ENCODE measurements around the gene PLAAT3.
"Not testable (repeated sequence)": the region's sequence is repeated elsewhere in the genome, so short reads cannot be mapped to it uniquely, and the experiment has no call there.

Gene PLAAT3

DNA sequence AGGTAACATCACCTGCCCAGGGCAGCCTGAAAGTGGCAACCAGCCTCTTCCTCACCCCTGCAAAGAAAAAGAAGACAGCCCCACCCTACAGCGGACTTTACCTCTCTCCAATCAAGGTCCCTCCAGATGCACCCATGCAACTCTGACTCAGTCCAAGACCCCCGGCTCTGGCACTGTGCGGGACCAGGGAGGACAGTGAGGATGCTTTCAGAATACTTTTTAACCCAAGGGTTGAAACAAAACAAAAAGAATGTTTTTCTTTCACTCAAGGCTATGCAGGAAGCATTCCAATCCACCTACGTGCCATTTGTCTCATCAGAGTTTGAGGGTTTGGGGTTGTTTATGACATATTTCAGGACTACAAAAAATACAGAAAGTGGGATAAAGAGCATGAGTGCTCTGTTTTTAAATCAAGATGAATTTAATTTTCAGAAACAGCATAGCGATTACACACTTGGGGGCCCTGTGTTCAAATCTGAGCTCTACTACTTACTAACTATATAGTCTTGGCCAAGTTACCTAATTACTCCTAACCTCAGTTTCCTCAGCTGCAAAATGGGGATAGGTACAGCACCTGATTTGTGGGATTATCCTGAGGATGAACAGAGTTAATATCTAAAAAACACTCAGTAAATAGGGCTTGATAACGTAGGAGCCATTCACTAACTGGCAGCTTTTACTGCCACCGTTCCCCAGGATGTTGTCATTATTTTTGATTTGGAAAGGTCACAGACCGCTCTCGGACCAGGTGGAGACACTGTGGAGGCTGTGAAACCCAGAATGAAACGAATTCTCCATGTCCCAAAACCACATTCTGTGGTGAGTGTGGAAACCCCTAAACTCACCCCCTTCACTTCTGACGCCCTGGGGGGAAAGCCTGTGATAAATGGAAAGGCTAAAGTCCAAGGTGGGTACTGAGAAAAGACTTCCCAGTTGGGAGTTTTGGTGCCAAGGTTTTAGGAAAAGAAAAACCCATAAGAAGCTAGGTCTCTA is 5.6 kb downstream of the PLAAT3 start:
- peak; percentile 88 for DNase-seq

DNA sequence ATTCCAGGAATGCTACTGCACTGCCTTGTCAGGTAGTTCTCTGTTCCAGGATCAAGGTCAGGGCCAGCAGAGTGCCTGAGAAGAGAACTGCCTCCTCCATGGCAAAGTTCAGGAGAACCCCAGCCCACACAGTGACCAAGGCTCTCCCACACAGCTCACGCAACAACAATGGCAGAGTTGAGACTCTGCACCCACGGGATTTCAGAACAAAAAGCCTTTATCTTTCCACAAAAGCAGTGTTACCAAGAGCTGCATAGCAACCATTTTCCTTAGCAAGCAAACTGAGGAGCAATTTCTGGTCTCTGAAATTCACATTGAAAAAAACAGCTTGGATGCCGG is 11.1 kb downstream of the PLAAT3 start:
- no peak for DNase-seq

DNA sequence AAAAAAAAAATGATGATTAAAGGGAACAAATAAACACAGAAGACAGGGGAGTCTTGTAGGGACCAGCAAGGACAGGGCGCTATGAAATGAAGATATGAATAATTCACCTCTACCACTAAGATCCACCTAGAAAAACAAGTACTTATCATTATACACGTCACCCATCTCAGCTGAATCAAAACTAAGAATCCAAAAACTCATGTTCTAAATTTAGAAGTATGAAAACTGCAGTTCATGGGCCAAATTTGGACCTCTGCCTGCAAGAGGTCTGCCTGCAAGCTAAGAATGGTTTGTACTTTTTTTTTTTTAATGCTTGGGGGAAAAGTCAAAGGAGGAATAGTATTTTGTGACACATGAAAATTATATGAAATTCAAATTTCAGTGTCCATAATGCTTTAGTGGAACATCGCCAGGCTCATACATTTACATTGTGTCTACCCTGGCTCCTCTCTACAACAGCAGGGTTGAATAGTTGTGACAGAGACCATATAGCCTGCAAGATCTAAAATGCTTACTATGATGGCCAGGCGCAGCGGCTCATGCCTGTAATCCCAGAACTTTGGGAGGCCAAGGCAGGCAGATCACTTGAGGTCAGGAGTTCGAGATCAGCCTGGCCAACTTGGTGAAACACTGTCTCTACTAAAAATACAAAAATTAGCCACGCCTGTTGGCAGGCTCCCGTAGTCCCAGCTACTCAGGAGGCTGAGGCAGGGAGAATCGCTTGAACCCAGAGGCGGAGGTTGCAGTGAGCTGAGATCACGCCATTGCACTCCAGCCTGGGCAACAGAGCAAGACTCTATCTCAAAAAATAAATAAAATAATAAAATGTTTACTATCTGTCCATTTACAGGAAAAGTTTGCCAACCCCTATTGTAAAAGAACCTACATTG is 11.7 kb downstream of the PLAAT3 start:
- not testable (repeated sequence) for DNase-seq

DNA sequence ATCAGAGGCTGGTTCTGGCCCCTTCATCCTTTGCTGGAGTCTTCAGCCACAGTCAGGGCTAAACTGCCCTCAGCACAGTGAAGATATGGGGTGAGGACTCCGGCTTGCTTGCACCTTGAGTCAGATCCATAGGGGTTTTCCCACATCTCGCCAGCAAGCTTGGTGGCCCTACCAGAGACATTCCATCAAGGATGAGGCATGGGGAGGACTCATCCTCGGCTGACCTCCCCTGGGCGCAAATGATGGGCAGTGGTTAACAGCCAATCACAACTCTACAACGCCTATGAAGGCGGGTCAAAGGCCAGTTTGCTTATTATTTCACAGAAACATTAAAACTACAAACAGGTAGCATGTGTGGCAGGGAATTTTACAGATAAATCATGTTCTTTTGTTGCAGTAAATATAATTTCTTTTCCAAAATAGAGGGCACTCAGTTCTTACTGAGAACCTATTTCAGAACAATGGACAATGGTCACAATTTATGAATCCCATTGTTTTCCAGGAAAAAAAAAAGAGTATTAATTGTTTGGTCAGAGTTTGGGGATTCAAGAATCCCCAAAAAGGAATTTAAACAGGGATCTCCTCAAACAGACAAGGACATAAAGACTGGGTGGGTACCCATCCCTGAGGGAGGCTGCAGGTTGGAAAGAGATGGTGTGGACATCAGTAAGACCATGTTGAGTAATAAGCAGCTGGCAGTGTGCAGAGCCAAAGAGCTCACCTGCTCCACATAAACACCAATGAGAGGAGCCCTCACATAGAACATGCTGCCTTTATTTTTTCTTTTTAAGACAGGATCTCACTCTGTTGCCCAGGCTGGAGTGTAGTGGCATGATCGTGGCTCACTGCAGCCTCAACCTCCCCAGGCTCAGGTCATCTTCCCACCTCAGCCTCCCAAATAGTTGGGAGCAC is 14.8 kb downstream of the PLAAT3 start:
- peak; percentile 98 for DNase-seq

DNA sequence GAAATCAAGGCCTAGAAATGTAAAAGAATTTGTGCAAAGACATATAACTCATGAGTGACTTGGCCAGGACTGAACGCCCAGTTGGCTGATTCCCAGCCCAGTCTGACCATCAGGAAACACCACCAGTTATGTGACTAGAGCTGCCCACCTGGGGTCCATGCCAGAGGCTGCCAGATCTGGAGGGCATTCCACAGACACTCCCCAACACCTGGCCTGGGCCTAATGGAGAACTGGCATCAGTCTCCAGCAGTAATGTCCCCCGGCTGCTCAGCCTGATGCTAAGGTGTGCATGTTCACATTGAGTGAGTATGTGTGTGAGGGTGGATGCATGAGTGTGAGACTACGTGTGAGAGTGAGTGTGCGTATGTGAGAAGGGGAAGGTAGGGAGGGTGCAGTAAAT is 15.7 kb downstream of the PLAAT3 start:
- DNase-seq = no peak

DNA sequence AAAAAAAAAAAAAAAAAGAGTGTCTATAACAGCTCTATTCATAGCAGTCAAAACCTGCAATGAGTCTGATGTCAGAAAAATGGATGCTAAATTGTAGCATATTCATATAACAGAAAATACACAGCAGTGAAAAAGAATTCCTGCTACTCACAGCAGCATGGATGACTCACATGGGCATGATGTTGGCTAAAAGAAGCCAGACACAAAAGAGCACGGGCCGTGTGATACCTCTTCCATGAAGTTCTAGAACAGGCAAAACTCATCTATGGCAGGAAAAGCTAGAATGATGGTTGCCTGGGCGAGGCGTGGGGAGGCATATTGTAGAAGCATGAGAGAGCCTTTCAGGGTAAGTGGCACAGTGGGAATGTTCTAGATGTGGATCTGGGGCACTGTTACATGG is 18.9 kb downstream of the PLAAT3 start:
- peak; percentile 53 for DNase-seq

DNA sequence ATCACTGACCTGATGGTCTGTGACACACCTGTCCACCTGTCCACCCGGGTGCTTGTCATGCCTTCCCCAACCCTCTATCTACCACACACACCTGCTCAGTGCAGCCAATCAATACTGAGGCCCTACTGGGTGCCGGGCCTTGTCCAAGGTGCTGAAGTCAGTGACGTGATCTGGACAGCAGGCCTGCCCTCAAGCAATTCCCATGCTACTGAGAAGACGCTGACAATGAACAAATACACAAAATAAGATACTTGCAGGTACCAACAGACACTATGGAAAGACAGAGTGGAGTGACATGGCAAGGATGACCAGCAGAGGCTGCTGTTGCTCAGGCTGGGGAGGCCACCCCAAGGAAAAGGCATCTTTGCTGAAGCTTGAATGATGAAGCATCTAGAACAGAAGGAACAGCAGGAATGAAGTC is 21.2 kb downstream of the PLAAT3 start:
- DNase-seq = peak; percentile 41

DNA sequence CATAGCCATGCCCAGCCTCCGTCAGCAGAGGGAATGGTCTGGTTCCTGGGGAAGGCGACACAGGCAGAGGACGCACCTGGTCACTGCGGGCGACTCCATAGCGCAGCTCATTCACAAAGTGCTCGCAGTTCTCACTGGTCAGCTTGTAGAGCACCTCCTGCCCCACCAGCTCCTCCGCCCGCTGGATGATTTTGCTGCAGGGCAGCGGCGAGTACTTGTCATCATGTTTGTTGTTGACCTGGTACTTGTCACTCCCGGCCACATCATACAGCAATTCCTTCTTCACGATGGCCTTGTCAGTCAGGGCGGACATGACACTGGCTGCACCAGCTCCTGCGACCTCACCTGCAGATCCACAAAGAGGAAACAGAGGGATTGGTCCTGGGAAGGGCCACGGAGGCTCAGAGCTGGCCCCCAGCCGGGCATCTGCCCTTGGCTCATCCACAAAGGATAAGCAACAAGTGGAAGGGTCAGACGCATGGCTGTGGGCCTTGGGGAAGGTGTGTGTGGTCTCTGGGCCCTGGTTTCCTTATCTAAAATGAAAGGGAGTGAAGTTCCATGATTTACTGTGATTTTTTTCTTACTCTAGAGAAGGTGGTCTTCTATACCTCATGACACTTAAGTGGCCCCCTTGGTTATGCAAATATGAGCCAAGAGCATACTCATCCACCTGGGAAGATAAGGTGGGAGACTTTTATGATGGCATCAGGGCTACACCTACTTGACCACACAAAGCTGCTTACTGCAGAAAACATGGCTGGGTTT is 24.0 kb downstream of the PLAAT3 start:
- no peak for DNase-seq

DNA sequence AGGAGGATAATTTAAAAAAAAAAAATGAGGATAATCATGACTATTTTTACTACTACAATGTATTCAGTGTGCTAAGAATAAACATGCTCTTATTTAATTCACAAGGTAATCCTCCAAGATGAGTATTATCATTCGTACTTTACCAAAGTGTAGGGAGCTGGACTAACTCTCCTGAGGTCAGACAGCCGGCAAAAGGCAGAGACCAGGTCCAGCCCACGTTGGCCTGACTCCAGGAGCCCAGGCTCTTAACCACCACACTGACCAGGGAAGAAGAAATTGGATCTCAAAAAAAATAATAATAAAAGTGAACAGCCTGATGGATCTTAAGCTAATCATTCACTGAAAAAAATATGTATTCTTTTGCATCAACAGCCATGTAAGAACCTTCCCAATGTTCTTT is 25.2 kb downstream of the PLAAT3 start:
- no peak for DNase-seq

DNA sequence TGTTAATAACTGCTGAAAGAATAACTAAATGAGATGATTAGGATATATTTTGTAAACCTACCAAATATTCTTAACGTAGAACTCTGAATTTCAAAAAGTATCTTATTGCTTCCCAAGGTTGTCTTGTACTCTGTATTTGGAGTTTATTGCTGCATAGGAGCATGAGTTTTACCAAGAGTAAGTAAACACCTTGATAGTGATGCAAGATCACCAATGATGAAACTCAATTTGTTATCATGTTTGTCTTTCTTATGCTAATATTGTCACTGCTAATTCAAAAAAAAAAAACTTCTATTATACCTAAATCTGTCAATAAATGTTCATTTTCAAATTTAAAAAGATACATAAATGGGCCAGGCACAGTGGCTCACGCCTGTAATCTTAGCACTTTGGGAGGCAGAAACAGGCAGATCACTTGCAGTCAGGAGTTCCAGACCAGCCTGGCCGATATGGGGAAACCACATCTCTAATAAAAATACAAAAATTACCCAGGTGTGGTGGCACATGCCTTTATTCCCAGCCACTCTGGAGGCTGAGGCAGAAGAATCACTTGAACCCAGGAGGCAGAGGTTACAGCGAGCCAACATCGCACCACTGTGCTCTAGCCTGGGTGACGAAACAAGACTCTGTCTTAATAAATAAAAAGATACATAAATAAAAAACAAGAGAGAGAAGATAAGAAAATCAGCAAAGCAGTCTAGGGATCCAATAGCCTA is 27.6 kb downstream of the PLAAT3 start:
- DNase-seq = no peak

DNA sequence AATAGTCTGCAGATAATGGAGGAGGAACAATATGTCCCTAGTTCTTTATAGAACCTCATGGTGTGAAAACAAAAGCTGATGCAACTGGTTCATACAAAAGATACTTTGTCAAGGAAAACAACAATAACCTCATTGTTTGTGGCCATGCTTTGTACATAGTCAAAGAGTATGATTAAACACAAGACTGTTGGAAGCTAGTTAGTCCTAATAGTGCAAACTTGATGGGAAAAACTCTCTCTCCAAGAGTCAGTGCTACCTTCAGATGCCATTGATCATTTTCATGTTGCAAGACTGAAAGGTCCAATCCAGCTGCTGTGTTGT is 30.9 kb downstream of the PLAAT3 start:
- DNase-seq = no peak

DNA sequence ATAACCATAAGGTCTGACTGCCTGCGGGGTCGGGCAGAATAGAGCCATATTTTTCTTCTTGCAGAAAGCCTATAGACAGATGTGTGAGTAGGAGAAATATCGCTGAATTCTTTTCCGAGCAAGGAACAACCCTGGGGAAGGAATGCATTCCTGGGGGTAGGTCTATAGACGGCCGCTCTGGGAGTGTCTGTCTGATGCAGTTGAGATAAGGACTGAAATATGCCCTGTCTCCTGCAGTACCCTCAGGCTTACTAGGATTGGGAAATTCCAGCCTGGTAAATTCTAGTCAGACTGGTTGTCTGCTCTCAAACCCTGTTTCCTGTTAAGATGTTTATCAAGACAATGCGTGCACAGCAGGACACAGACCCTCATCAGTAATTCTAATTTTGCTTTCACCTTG is 33.0 kb downstream of the PLAAT3 start:
- peak; percentile 13 for DNase-seq

DNA sequence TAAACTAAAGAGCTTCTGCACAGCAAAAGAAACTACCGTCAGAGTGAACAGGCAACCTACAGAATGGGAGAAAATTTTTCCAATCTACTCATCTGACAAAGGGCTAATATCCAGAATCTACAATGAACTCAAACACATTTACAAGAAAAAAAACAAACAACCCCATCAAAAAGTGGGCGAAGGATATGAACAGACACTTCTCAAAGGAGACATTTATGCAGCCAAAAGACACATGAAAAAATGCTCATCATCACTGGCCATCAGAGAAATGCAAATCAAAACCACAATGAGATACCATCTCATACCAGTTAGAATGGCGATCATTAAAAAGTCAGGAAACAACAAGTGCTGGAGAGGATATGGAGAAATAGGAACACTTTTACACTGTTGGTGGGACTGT is 35.4 kb downstream of the PLAAT3 start:
- not testable (repeated sequence) for DNase-seq

DNA sequence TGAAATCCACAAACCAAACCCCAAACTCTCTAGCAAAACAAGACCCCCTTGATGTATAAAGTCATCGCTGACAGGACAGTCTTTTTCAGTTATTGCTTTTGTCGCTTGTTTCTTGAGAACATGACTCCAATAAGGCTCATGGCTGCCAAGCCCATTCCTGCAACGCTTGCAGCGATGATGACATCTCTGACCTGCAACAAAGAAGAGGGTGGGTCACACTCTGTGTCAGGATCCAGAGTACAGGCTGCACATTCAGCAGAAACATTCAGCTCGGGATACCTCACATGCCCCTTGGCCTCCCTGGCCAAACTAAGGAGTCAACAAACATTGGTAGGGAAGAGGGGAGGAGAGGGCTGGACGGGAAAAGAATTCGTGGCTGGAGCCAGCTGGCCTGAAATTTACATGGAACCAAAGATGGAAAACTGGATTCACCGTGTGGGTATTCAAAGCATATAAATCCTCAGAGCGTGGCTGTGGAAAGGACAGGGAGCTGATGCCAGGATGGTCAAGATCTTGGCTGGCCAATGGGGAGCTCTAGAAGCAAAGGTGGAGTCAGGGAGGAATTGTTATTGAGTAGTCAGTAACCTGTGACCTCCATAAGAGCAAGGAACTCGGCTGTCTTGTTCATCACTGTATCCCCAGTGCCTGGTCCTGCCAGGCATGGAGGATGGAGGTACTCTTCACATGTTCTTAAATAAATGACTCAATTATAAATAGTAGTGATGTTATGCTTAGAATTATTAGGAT is 39.2 kb downstream of the PLAAT3 start:
- DNase-seq = no peak

DNA sequence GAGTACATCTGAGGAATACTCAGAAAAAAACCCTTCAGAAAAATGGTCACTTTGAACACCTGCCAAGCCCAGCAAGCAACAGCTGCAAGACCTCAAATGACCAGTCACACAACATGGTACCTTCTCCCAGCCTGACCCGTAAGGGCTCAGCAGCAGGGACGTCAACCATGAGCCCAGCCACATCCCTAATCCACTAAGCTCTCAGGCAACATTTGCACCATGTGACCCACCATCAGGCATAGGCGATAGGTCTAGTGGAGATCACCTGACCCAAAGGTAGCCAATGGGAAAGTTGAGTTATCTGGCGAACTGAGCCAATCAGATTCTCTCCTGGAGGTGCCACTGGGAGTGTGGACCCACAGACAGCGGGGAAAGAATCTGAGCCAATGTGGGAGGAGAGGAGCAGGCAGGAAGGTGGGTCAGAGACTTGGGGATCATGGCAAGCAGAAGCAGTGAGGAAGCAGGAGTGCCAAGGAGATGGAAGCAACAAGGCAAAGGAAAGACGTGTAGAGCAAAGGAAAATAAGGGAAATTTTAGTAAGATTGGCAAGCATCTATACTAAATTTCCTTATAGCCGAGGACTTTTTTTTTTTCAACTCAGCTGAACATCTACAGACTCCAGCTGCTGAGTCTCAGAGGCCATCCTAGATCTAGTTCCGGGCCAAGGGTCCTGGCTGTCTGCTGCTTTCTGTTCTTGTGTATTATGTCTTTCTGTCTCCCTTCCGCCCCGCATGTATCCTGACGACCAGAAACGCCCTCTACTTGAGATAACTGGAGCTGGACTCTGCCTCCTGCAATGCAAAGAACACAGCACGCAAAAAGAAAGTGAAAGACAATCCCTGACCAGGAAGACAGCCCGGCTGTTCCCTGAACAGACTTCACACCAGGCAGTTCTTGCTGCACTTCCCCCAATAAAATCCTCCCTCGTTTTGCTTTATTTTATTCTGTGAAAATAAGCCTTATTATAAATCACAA is 40.1 kb downstream of the PLAAT3 start:
- DNase-seq = peak; percentile 72

DNA sequence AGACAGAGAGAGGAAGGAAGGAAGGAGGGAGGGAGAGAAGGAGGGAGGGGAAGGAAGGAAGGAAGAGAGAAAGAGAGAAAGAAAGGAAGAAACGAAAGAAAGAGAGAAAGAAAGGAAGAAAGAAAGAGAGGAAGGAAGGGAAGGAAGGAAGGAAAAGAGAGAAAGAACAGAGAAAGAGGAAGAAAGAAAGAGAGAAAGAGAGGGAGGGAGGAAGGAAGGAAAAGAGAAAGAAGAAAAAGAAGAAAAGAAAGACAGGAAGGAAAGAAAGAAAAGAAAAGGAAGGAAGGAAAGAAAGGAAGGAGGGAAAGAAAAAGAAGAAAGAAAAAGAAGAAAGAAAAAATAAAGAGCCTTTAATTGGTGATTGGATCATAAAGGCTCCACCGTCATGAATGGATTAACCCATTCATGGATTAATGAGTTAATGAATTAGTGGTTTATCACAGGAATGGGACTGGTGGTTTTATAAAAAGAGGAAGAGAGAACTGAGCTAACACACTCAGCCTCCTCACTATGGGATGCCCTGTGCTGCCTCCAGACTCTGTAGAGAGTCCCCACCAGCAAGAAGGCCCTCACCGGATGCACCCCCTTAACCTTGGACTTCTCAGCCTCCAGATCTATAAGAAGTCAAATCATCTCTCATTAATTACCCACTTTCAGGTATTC is 42.1 kb downstream of the PLAAT3 start:
- DNase-seq = no peak

DNA sequence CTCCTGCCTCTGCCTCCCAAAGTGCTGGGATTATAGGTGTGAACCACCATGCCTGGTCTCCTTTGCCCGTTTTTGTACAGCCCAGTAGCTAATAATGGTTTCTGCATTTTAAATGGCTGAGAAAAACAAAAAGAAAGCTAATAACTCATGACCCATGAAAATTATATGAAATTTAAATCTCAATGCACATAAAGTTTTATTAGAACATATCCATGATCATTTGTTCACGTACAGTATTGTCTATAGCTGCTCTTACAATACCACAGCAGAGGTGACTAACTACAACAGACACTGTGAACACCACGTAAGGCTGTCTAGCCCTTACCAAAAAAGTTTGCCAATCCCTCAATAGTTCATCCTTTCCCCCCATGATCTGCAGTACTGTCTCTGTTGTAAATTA is 44.7 kb downstream of the PLAAT3 start:
- no peak for DNase-seq

DNA sequence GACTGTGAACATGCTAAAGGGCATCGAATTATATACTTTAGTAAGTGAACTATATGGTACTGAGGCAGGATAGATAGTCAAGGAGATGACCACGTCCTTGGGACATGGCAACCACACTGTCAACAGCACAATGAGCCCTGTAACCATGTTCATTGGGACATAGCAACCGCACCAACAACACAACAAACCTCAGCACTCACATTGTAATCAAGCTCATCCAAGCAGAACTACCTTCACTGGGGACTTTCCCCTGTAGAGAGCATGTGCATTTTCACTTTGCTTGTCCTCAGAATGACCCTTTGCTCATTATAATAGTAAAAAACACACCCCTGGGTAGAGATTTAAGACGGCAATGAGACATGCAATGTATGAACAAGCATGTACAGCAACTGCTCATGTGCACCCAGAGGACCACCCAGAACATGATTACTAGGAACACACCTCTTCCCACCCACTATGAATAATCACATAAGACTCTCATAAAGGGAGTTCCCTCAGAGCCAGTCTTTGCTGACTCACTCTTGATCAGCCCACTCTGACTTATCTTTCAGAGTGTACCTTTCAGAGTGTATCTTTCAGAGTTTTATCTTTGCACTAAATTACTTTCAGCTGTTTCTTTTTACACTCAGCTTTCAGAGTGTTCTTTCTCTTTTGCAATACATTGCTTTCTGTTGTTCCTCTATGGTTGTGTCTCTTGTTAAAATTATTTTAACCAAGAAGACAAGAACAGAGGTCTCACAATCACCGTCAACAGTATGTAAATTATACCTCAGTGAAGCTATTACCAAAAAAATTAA is 47.0 kb downstream of the PLAAT3 start:
- peak; percentile 82 for DNase-seq
